H9 (cell line): Measurements from ENCODE around the gene UCHL1. TPM values are rescaled to one million over a fixed set of nuclear protein-coding genes. Genes with fewer than 3 reads are reported as not detected.

Source experiments
- DNase-seq: peaks from one replicate; pipeline ENCODE4 v3.0.0-alpha.2; 2017
- H2AFZ ChIP-seq: one replicate; pipeline ENCODE4 v1.6.1; 2013; ENCODE audit warnings: mild to moderate bottlenecking, low read length, control low read depth, moderate library complexity
- H2AK5ac ChIP-seq: 2 replicates; pipeline ENCODE4 v1.6.1; 2013; ENCODE audit warnings: low read length, control low read depth, mixed read lengths; ENCODE audit not compliant: insufficient read length
- H2BK120ac ChIP-seq: one replicate; pipeline ENCODE4 v1.6.1; 2013; ENCODE audit warnings: low read depth, mild to moderate bottlenecking, low read length, control low read depth, inconsistent platforms; ENCODE audit not compliant: poor library complexity, severe bottlenecking
- H2BK12ac ChIP-seq: 2 replicates; pipeline ENCODE4 v1.6.1; 2013; ENCODE audit warnings: low read length, control low read depth, mixed read lengths, low read depth; ENCODE audit not compliant: insufficient read length
- H2BK15ac ChIP-seq: 2 replicates; pipeline ENCODE4 v1.6.1; 2013; ENCODE audit warnings: low read depth, low read length, control low read depth
- H2BK20ac ChIP-seq: one replicate; pipeline ENCODE4 v1.6.1; 2013; ENCODE audit warnings: low read depth, mild to moderate bottlenecking, low read length, control low read depth, inconsistent platforms; ENCODE audit not compliant: poor library complexity, severe bottlenecking
- H2BK5ac ChIP-seq: 2 replicates; pipeline ENCODE4 v1.6.1; 2013; ENCODE audit warnings: low read length, control low read depth, mixed read lengths; ENCODE audit not compliant: insufficient read length
- H3K14ac ChIP-seq: 2 replicates; pipeline ENCODE4 v1.6.1; 2013; ENCODE audit warnings: low read length, control low read depth; ENCODE audit not compliant: insufficient read depth
- H3K18ac ChIP-seq: 2 replicates; pipeline ENCODE4 v1.6.1; 2013; ENCODE audit warnings: low read depth, mild to moderate bottlenecking, mixed read lengths, low read length, control low read depth; ENCODE audit not compliant: insufficient read length
- H3K23ac ChIP-seq: 2 replicates; pipeline ENCODE4 v1.6.1; 2013; ENCODE audit warnings: low read length, control low read depth, mixed read lengths, low read depth; ENCODE audit not compliant: insufficient read length
- H3K23me2 ChIP-seq: 2 replicates; pipeline ENCODE4 v1.6.1; 2013; ENCODE audit warnings: low read depth, mild to moderate bottlenecking, mixed read lengths, low read length, control low read depth; ENCODE audit not compliant: insufficient read length, poor library complexity, severe bottlenecking
- H3K27ac ChIP-seq: 2 replicates; pipeline ENCODE4 v1.5.1; 2013; ENCODE audit warnings: low read length, control low read depth, mixed read lengths, low read depth; ENCODE audit not compliant: insufficient read length
- H3K27me3 ChIP-seq: 2 replicates; pipeline ENCODE4 v1.6.1; 2013; ENCODE audit warnings: low read length, control low read depth, inconsistent platforms; ENCODE audit not compliant: insufficient read depth
- H3K4ac ChIP-seq: 2 replicates; pipeline ENCODE4 v1.6.1; 2013; ENCODE audit warnings: low read depth, mild to moderate bottlenecking, control low read depth, inconsistent platforms, low read length, moderate library complexity
- H3K4me1 ChIP-seq: 2 replicates; pipeline ENCODE4 v1.6.1; 2013; ENCODE audit warnings: low read length, control low read depth, inconsistent platforms; ENCODE audit not compliant: insufficient read depth
- H3K4me2 ChIP-seq: 2 replicates; pipeline ENCODE4 v1.6.1; 2013; ENCODE audit warnings: low read length, control low read depth, mixed read lengths; ENCODE audit not compliant: insufficient read length, insufficient read depth
- H3K56ac ChIP-seq: 2 replicates; pipeline ENCODE4 v1.6.1; 2013; ENCODE audit warnings: low read depth, mild to moderate bottlenecking, mixed read lengths, low read length, control low read depth; ENCODE audit not compliant: insufficient read length
- H3K79me1 ChIP-seq: 2 replicates; pipeline ENCODE4 v1.6.1; 2013; ENCODE audit warnings: low read depth, mild to moderate bottlenecking, moderate library complexity, low read length, control low read depth, inconsistent platforms; ENCODE audit not compliant: insufficient read depth, poor library complexity, severe bottlenecking
- H3K79me2 ChIP-seq: 2 replicates; pipeline ENCODE4 v1.6.1; 2013; ENCODE audit warnings: low read length, control low read depth, inconsistent platforms; ENCODE audit not compliant: insufficient read depth
- H3K9ac ChIP-seq: 2 replicates; pipeline ENCODE4 v1.6.1; 2013; ENCODE audit warnings: low read length, control low read depth, mixed read lengths; ENCODE audit not compliant: insufficient read length; ENCODE audit errors: extremely low read depth
- H3K9me3 ChIP-seq: one replicate; pipeline ENCODE4 v1.6.1; 2013; ENCODE audit warnings: low read depth, low read length, inconsistent platforms; ENCODE audit not compliant: control insufficient read depth
- H3T11ph ChIP-seq: one replicate; pipeline ENCODE4 v1.6.1; 2013; ENCODE audit warnings: mild to moderate bottlenecking, low read length, control low read depth, inconsistent platforms
- H4K20me1 ChIP-seq: one replicate; pipeline ENCODE4 v1.6.1; 2013; ENCODE audit not compliant: control insufficient read depth, insufficient read length, insufficient read depth
- H4K5ac ChIP-seq: 2 replicates; pipeline ENCODE4 v1.6.1; 2013; ENCODE audit warnings: low read depth, mild to moderate bottlenecking, mixed read lengths, low read length, control low read depth; ENCODE audit not compliant: insufficient read length
- H4K8ac ChIP-seq: replicated peaks from 2 replicates; pipeline ENCODE4 v1.6.1; 2013; ENCODE audit warnings: low read length, control low read depth, mixed read lengths, low read depth; ENCODE audit not compliant: insufficient read length
- H4K91ac ChIP-seq: 2 replicates; pipeline ENCODE4 v1.6.1; 2013; ENCODE audit warnings: low read depth, mild to moderate bottlenecking, moderate library complexity, mixed read lengths, low read length, control low read depth; ENCODE audit not compliant: insufficient read length
- H3K27ac Mint-ChIP-seq, 3 experiments: 2 replicates in 2 of 3; 3 replicates in 1 of 3; pipeline ENCODE4 v1.8.0; 2020 to 2021; ENCODE audit warnings: mixed read lengths in 3 of 3, mild to moderate bottlenecking in 1 of 3, moderate library complexity in 1 of 3
- H3K27me3 Mint-ChIP-seq: 2 replicates; pipeline ENCODE4 v1.8.0; 2021; ENCODE audit warnings: low read depth, mild to moderate bottlenecking, moderate library complexity, mixed read lengths
- H3K36me3 Mint-ChIP-seq, 3 experiments: 2 replicates in 2 of 3; 3 replicates in 1 of 3; pipeline ENCODE4 v1.8.0; 2020 to 2021; ENCODE audit warnings: low read depth in 3 of 3, mixed read lengths in 3 of 3; ENCODE audit not compliant: insufficient read depth in 1 of 3
- H3K4me1 Mint-ChIP-seq, 2 experiments: 2 replicates each; pipeline ENCODE4 v1.8.0; 2020; ENCODE audit warnings: mixed read lengths in 2 of 2
- H3K4me3 Mint-ChIP-seq, 2 experiments: 2 replicates in 1 of 2; 3 replicates in 1 of 2; pipeline ENCODE4 v1.8.0; 2020 to 2021; ENCODE audit warnings: mild to moderate bottlenecking in 2 of 2, mixed read lengths in 2 of 2, moderate library complexity in 1 of 2
- H3K9me3 Mint-ChIP-seq, 2 experiments: 2 replicates in 1 of 2; 3 replicates in 1 of 2; pipeline ENCODE4 v1.8.0; 2020; ENCODE audit warnings: mild to moderate bottlenecking in 2 of 2, mixed read lengths in 2 of 2, moderate library complexity in 1 of 2
- WGBS: extraction: QIAGEN DNeasy Blood & Tissue Kit; methylation state at CpG from one replicate; pipeline ENCODE4 v1.1.7; 2013; ENCODE audit warnings: missing lambda C conversion rate, low lambda C conversion rate, mixed read lengths; ENCODE audit not compliant: insufficient read length; ENCODE audit errors: extremely low coverage; 5-methylcytosine and 5-hydroxymethylcytosine counted together
- total RNA-seq: library from RNA; stranded (reverse); gene quantifications from 2 replicates; pipeline ENCODE4 v1.2.1, GENCODE V29; 2021
- TF ChIP-seq, protein P1 (sequence below): fragments of 200-600 bp; sonication (generic); conservative IDR thresholded peaks from 3 replicates; pipeline ENCODE4 v1.8.0; 2021; ENCODE audit warnings: antibody characterized with exemption, mild to moderate bottlenecking

The UCHL1 gene
- total RNA-seq, 1 experiment from 2014 or later, result 513 TPM

DNA sequence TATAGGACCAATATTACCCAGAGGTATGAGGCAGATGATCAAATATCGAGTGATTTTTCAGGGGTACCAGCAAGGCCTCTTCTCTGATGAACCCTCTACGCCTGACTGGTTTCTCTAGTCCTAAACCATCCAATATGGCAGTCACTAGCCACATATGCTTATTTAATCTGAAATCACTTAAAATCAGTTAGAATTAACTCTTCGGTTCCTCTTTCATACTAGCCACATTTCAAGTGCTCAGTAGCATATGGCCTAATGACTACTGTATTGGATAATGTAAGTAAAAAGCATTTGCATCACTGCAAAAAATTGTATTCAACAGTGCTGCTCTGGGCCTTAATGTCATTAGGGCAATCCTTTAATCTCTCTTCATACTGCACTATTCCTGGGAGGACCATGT lies 38.0 kb upstream of the UCHL1 start:
- Histone ChIP-seq H3K27ac (no peak overlapping the region), H3K4ac (no peak overlapping the region), H4K5ac (no peak overlapping the region), H3K14ac (no peak overlapping the region), H2BK120ac (no peak overlapping the region), H4K91ac (no peak overlapping the region), H2BK12ac (no peak overlapping the region), H4K20me1 (no peaks in the 10 kb centered on the region), H3K4me2 (no peak overlapping the region), H2BK15ac (no peak overlapping the region), H4K8ac (no peak overlapping the region), H3K23me2 (peaks cover 8% of the 10 kb centered on the region), H3K18ac (no peak overlapping the region), H3T11ph (no peak overlapping the region), H2AFZ (no peak overlapping the region), H3K27me3 (no peaks in the 10 kb centered on the region), H3K9ac (no peak overlapping the region), H3K4me1 (peaks cover 5% of the 10 kb centered on the region), H2BK5ac (no peak overlapping the region), H3K56ac (no peak overlapping the region), H2AK5ac (no peak overlapping the region), H2BK20ac (no peak overlapping the region), H3K79me2 (no peaks in the 10 kb centered on the region), H3K9me3 (no peaks in the 10 kb centered on the region), H3K23ac (no peak overlapping the region), H3K79me1 (no peaks in the 10 kb centered on the region)
- no peaks in the 10 kb centered on the region; a peak in 1 of 5 replicates for H3K9me3 Mint-ChIP-seq
- no peak overlapping the region for H3K4me3 Mint-ChIP-seq
- H3K27me3 Mint-ChIP-seq, result no peaks in the 10 kb centered on the region; the same call in 1 of the 2 replicates
- H3K27ac Mint-ChIP-seq, result no peak overlapping the region
- no peaks in the 10 kb centered on the region for H3K36me3 Mint-ChIP-seq
- WGBS, result no CpG with 5 or more reads among the region's 3 CpGs
- peaks cover 35 to 38% of the 10 kb centered on the region in 2 experiments for H3K4me1 Mint-ChIP-seq
- no peak for DNase-seq
- TF ChIP-seq, protein P1, sequence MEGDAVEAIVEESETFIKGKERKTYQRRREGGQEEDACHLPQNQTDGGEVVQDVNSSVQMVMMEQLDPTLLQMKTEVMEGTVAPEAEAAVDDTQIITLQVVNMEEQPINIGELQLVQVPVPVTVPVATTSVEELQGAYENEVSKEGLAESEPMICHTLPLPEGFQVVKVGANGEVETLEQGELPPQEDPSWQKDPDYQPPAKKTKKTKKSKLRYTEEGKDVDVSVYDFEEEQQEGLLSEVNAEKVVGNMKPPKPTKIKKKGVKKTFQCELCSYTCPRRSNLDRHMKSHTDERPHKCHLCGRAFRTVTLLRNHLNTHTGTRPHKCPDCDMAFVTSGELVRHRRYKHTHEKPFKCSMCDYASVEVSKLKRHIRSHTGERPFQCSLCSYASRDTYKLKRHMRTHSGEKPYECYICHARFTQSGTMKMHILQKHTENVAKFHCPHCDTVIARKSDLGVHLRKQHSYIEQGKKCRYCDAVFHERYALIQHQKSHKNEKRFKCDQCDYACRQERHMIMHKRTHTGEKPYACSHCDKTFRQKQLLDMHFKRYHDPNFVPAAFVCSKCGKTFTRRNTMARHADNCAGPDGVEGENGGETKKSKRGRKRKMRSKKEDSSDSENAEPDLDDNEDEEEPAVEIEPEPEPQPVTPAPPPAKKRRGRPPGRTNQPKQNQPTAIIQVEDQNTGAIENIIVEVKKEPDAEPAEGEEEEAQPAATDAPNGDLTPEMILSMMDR, result no peak
